Mammary epithelial cell (primary cell): ENCODE measurements around the gene EWSR1.

ENCODE experiments used
- EZH2 ChIP-seq: IDR thresholded peaks from 2 replicates; pipeline ENCODE4 v1.6.1; 2012; ENCODE audit warnings: low read length, inconsistent platforms, borderline replicate concordance
- TF ChIP-seq, protein P1 (sequence below), 2 donors: IDR thresholded peaks in 1 of 2; conservative IDR thresholded peaks in 1 of 2; 2 replicates each; pipeline ENCODE4 v1.5.1; 2011 to 2012; ENCODE audit warnings: inconsistent platforms in 2 of 2, low read length in 2 of 2, mild to moderate bottlenecking in 2 of 2, control low read depth in 1 of 2, low read depth in 1 of 2; ENCODE audit not compliant: insufficient read depth in 1 of 2; ENCODE audit errors: extremely low read depth in 1 of 2

DNA sequence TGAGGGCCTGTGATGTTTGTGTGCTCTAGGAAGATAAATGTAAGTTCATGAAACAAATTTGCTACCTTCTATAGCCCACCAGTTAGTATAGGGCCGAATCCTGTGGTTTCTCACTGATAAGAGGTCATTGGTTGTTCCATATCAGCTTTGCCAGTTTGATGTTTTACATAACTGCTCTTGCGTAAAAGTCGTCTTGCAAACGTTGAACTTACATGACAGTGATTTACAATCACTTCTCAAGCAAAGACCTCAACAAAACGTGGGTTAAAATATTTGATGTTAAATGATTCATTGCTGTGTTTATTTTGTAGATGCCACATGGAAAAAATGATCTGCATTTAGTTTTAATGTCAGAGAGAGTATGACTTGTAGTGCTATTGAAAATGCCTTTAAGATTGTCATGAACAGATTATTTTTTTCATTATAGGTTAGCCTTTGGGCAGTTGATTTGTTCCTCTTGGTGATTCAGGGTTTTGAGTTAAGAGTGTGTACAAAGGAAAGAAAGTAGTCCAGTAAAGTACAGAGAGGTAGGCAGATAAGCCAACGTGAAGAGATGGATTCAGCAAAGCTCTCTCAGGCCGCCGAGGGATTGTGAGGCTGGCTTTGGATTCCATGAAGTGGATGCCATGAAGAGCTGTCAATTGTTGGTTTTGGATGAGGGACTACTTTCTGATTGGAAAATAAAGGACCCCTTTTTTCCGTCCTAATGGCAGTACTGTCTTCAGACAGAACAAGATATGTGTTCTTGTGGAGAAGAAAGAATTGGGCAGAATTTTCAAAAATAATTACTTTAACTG, 2.6 kb downstream of the EWSR1 start:
- TF ChIP-seq, protein P1, sequence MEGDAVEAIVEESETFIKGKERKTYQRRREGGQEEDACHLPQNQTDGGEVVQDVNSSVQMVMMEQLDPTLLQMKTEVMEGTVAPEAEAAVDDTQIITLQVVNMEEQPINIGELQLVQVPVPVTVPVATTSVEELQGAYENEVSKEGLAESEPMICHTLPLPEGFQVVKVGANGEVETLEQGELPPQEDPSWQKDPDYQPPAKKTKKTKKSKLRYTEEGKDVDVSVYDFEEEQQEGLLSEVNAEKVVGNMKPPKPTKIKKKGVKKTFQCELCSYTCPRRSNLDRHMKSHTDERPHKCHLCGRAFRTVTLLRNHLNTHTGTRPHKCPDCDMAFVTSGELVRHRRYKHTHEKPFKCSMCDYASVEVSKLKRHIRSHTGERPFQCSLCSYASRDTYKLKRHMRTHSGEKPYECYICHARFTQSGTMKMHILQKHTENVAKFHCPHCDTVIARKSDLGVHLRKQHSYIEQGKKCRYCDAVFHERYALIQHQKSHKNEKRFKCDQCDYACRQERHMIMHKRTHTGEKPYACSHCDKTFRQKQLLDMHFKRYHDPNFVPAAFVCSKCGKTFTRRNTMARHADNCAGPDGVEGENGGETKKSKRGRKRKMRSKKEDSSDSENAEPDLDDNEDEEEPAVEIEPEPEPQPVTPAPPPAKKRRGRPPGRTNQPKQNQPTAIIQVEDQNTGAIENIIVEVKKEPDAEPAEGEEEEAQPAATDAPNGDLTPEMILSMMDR (conservative IDR thresholded peaks at IDR 0.05 in 1 of 2, IDR thresholded peaks at IDR 0.05 in 1 of 2; ENCODE audit: extremely low read depth in 1 of 2, insufficient read depth in 1 of 2, low read depth in 1 of 2, low read length in 2 of 2): no peak
- no peak for TF ChIP-seq EZH2
